H9 (cell line): ENCODE data around the gene YOD1. TPM values are rescaled to one million over a fixed set of nuclear protein-coding genes. Genes with fewer than 3 reads are reported as not detected.

Experiments
- DNase-seq: peaks from one replicate; pipeline ENCODE4 v3.0.0-alpha.2; 2017
- H2AFZ ChIP-seq: one replicate; pipeline ENCODE4 v1.6.1; 2013; ENCODE audit warnings: mild to moderate bottlenecking, low read length, control low read depth, moderate library complexity
- H2AK5ac ChIP-seq: 2 replicates; pipeline ENCODE4 v1.6.1; 2013; ENCODE audit warnings: low read length, control low read depth, mixed read lengths; ENCODE audit not compliant: insufficient read length
- H2BK120ac ChIP-seq: one replicate; pipeline ENCODE4 v1.6.1; 2013; ENCODE audit warnings: low read depth, mild to moderate bottlenecking, low read length, control low read depth, inconsistent platforms; ENCODE audit not compliant: poor library complexity, severe bottlenecking
- H2BK12ac ChIP-seq: 2 replicates; pipeline ENCODE4 v1.6.1; 2013; ENCODE audit warnings: low read length, control low read depth, mixed read lengths, low read depth; ENCODE audit not compliant: insufficient read length
- H2BK15ac ChIP-seq: 2 replicates; pipeline ENCODE4 v1.6.1; 2013; ENCODE audit warnings: low read depth, low read length, control low read depth
- H2BK20ac ChIP-seq: one replicate; pipeline ENCODE4 v1.6.1; 2013; ENCODE audit warnings: low read depth, mild to moderate bottlenecking, low read length, control low read depth, inconsistent platforms; ENCODE audit not compliant: poor library complexity, severe bottlenecking
- H2BK5ac ChIP-seq: 2 replicates; pipeline ENCODE4 v1.6.1; 2013; ENCODE audit warnings: low read length, control low read depth, mixed read lengths; ENCODE audit not compliant: insufficient read length
- H3K14ac ChIP-seq: 2 replicates; pipeline ENCODE4 v1.6.1; 2013; ENCODE audit warnings: low read length, control low read depth; ENCODE audit not compliant: insufficient read depth
- H3K18ac ChIP-seq: 2 replicates; pipeline ENCODE4 v1.6.1; 2013; ENCODE audit warnings: low read depth, mild to moderate bottlenecking, mixed read lengths, low read length, control low read depth; ENCODE audit not compliant: insufficient read length
- H3K23ac ChIP-seq: 2 replicates; pipeline ENCODE4 v1.6.1; 2013; ENCODE audit warnings: low read length, control low read depth, mixed read lengths, low read depth; ENCODE audit not compliant: insufficient read length
- H3K23me2 ChIP-seq: 2 replicates; pipeline ENCODE4 v1.6.1; 2013; ENCODE audit warnings: low read depth, mild to moderate bottlenecking, mixed read lengths, low read length, control low read depth; ENCODE audit not compliant: insufficient read length, poor library complexity, severe bottlenecking
- H3K27ac ChIP-seq: 2 replicates; pipeline ENCODE4 v1.5.1; 2013; ENCODE audit warnings: low read length, control low read depth, mixed read lengths, low read depth; ENCODE audit not compliant: insufficient read length
- H3K27me3 ChIP-seq: 2 replicates; pipeline ENCODE4 v1.6.1; 2013; ENCODE audit warnings: low read length, control low read depth, inconsistent platforms; ENCODE audit not compliant: insufficient read depth
- H3K4ac ChIP-seq: 2 replicates; pipeline ENCODE4 v1.6.1; 2013; ENCODE audit warnings: low read depth, mild to moderate bottlenecking, control low read depth, inconsistent platforms, low read length, moderate library complexity
- H3K4me1 ChIP-seq: 2 replicates; pipeline ENCODE4 v1.6.1; 2013; ENCODE audit warnings: low read length, control low read depth, inconsistent platforms; ENCODE audit not compliant: insufficient read depth
- H3K4me2 ChIP-seq: 2 replicates; pipeline ENCODE4 v1.6.1; 2013; ENCODE audit warnings: low read length, control low read depth, mixed read lengths; ENCODE audit not compliant: insufficient read length, insufficient read depth
- H3K56ac ChIP-seq: 2 replicates; pipeline ENCODE4 v1.6.1; 2013; ENCODE audit warnings: low read depth, mild to moderate bottlenecking, mixed read lengths, low read length, control low read depth; ENCODE audit not compliant: insufficient read length
- H3K79me1 ChIP-seq: 2 replicates; pipeline ENCODE4 v1.6.1; 2013; ENCODE audit warnings: low read depth, mild to moderate bottlenecking, moderate library complexity, low read length, control low read depth, inconsistent platforms; ENCODE audit not compliant: insufficient read depth, poor library complexity, severe bottlenecking
- H3K79me2 ChIP-seq: 2 replicates; pipeline ENCODE4 v1.6.1; 2013; ENCODE audit warnings: low read length, control low read depth, inconsistent platforms; ENCODE audit not compliant: insufficient read depth
- H3K9ac ChIP-seq: 2 replicates; pipeline ENCODE4 v1.6.1; 2013; ENCODE audit warnings: low read length, control low read depth, mixed read lengths; ENCODE audit not compliant: insufficient read length; ENCODE audit errors: extremely low read depth
- H3K9me3 ChIP-seq: one replicate; pipeline ENCODE4 v1.6.1; 2013; ENCODE audit warnings: low read depth, low read length, inconsistent platforms; ENCODE audit not compliant: control insufficient read depth
- H3T11ph ChIP-seq: one replicate; pipeline ENCODE4 v1.6.1; 2013; ENCODE audit warnings: mild to moderate bottlenecking, low read length, control low read depth, inconsistent platforms
- H4K20me1 ChIP-seq: one replicate; pipeline ENCODE4 v1.6.1; 2013; ENCODE audit not compliant: control insufficient read depth, insufficient read length, insufficient read depth
- H4K5ac ChIP-seq: 2 replicates; pipeline ENCODE4 v1.6.1; 2013; ENCODE audit warnings: low read depth, mild to moderate bottlenecking, mixed read lengths, low read length, control low read depth; ENCODE audit not compliant: insufficient read length
- H4K8ac ChIP-seq: replicated peaks from 2 replicates; pipeline ENCODE4 v1.6.1; 2013; ENCODE audit warnings: low read length, control low read depth, mixed read lengths, low read depth; ENCODE audit not compliant: insufficient read length
- H4K91ac ChIP-seq: 2 replicates; pipeline ENCODE4 v1.6.1; 2013; ENCODE audit warnings: low read depth, mild to moderate bottlenecking, moderate library complexity, mixed read lengths, low read length, control low read depth; ENCODE audit not compliant: insufficient read length
- H3K27ac Mint-ChIP-seq, 3 experiments: 2 replicates in 2 of 3; 3 replicates in 1 of 3; pipeline ENCODE4 v1.8.0; 2020 to 2021; ENCODE audit warnings: mixed read lengths in 3 of 3, mild to moderate bottlenecking in 1 of 3, moderate library complexity in 1 of 3
- H3K27me3 Mint-ChIP-seq: 2 replicates; pipeline ENCODE4 v1.8.0; 2021; ENCODE audit warnings: low read depth, mild to moderate bottlenecking, moderate library complexity, mixed read lengths
- H3K36me3 Mint-ChIP-seq, 3 experiments: 2 replicates in 2 of 3; 3 replicates in 1 of 3; pipeline ENCODE4 v1.8.0; 2020 to 2021; ENCODE audit warnings: low read depth in 3 of 3, mixed read lengths in 3 of 3; ENCODE audit not compliant: insufficient read depth in 1 of 3
- H3K4me1 Mint-ChIP-seq, 2 experiments: 2 replicates each; pipeline ENCODE4 v1.8.0; 2020; ENCODE audit warnings: mixed read lengths in 2 of 2
- H3K4me3 Mint-ChIP-seq, 2 experiments: 2 replicates in 1 of 2; 3 replicates in 1 of 2; pipeline ENCODE4 v1.8.0; 2020 to 2021; ENCODE audit warnings: mild to moderate bottlenecking in 2 of 2, mixed read lengths in 2 of 2, moderate library complexity in 1 of 2
- H3K9me3 Mint-ChIP-seq, 2 experiments: 2 replicates in 1 of 2; 3 replicates in 1 of 2; pipeline ENCODE4 v1.8.0; 2020; ENCODE audit warnings: mild to moderate bottlenecking in 2 of 2, mixed read lengths in 2 of 2, moderate library complexity in 1 of 2
- total RNA-seq: library from RNA; stranded (reverse); gene quantifications from 2 replicates; pipeline ENCODE4 v1.2.1, GENCODE V29; 2021
- TF ChIP-seq, protein P1 (sequence below): fragments of 200-600 bp; sonication (generic); conservative IDR thresholded peaks from 3 replicates; pipeline ENCODE4 v1.8.0; 2021; ENCODE audit warnings: antibody characterized with exemption, mild to moderate bottlenecking

YOD1 gene
- total RNA-seq, 1 experiment from 2014 or later, result 8.6 TPM

DNA sequence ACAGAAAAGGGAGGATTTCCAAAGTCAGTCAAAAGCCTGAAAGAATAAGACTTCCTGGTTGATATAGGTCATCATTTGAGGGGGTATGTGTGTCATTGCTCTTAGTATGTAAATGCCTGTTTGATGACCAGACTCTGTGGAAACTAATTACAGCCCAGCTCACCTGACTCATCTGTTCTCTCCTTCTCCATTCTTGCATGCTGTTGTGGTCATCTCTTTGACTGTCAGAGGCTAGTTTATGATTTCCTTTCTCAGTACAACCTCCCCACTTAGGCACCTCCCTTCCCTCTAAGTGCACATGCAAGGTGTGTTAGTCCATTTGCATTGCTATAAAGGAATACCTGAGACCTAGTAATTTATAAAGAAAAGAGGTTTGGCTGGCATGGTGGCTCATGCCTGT is 16.0 kb downstream of the YOD1 start:
- Histone ChIP-seq H4K20me1 (no peaks in the 10 kb centered on the region), H2BK120ac (no peak overlapping the region), H3K4ac (no peak overlapping the region), H3T11ph (no peak overlapping the region), H2BK5ac (no peak overlapping the region), H2AFZ (no peak overlapping the region), H3K27ac (no peak overlapping the region), H2BK15ac (no peak overlapping the region), H2AK5ac (no peak overlapping the region), H3K79me2 (no peaks in the 10 kb centered on the region; the same call in 1 of the 2 replicates), H4K5ac (no peak overlapping the region), H3K79me1 (no peaks in the 10 kb centered on the region), H3K14ac (no peak overlapping the region), H3K23ac (no peak overlapping the region), H3K4me2 (no peak overlapping the region), H4K91ac (no peak overlapping the region), H2BK12ac (no peak overlapping the region), H2BK20ac (no peak overlapping the region), H3K56ac (no peak overlapping the region), H3K23me2 (no peaks in the 10 kb centered on the region), H3K18ac (no peak overlapping the region), H3K9ac (no peak overlapping the region), H3K4me1 (peaks cover 19% of the 10 kb centered on the region), H3K9me3 (no peaks in the 10 kb centered on the region), H4K8ac (no peak overlapping the region), H3K27me3 (no peaks in the 10 kb centered on the region)
- no peak overlapping the region for H3K27ac Mint-ChIP-seq
- TF ChIP-seq, protein P1, sequence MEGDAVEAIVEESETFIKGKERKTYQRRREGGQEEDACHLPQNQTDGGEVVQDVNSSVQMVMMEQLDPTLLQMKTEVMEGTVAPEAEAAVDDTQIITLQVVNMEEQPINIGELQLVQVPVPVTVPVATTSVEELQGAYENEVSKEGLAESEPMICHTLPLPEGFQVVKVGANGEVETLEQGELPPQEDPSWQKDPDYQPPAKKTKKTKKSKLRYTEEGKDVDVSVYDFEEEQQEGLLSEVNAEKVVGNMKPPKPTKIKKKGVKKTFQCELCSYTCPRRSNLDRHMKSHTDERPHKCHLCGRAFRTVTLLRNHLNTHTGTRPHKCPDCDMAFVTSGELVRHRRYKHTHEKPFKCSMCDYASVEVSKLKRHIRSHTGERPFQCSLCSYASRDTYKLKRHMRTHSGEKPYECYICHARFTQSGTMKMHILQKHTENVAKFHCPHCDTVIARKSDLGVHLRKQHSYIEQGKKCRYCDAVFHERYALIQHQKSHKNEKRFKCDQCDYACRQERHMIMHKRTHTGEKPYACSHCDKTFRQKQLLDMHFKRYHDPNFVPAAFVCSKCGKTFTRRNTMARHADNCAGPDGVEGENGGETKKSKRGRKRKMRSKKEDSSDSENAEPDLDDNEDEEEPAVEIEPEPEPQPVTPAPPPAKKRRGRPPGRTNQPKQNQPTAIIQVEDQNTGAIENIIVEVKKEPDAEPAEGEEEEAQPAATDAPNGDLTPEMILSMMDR, result no peak
- no peak overlapping the region for H3K4me3 Mint-ChIP-seq
- no peaks in the 10 kb centered on the region for H3K27me3 Mint-ChIP-seq
- no peaks in the 10 kb centered on the region; a peak in 1 of 7 replicates for H3K36me3 Mint-ChIP-seq
- no peaks in the 10 kb centered on the region for H3K9me3 Mint-ChIP-seq
- H3K4me1 Mint-ChIP-seq, result peaks cover 39 to 42% of the 10 kb centered on the region in 2 experiments
- no peak for DNase-seq
